Glutamatergic neuron (in vitro differentiated cells): ENCODE measurements around the gene USP20. TPM values are rescaled to one million over a fixed set of nuclear protein-coding genes. Genes with fewer than 3 reads are reported as not detected.
"Not testable (repeated sequence)": the region's sequence is repeated elsewhere in the genome, so short reads cannot be mapped to it uniquely, and the experiment has no call there.

Experiments used
- DNase-seq: peaks from one replicate; pipeline ENCODE4 v3.0.0; 2022
- H3K27ac Mint-ChIP-seq: one replicate; pipeline ENCODE4 v1.8.0; 2020; ENCODE audit warnings: mild to moderate bottlenecking, mixed read lengths, inconsistent platforms; ENCODE audit not compliant: unreplicated experiment
- H3K27me3 Mint-ChIP-seq: one replicate; pipeline ENCODE4 v1.8.0; 2020; ENCODE audit warnings: mild to moderate bottlenecking, moderate library complexity, mixed read lengths, inconsistent platforms; ENCODE audit not compliant: unreplicated experiment
- H3K36me3 Mint-ChIP-seq: one replicate; pipeline ENCODE4 v1.8.0; 2020; ENCODE audit warnings: mild to moderate bottlenecking, mixed read lengths, inconsistent platforms; ENCODE audit not compliant: unreplicated experiment
- H3K4me1 Mint-ChIP-seq: one replicate; pipeline ENCODE4 v1.8.0; 2020; ENCODE audit warnings: mild to moderate bottlenecking, low read depth, mixed read lengths, inconsistent platforms; ENCODE audit not compliant: unreplicated experiment
- H3K4me3 Mint-ChIP-seq: one replicate; pipeline ENCODE4 v1.8.0; 2020; ENCODE audit warnings: mild to moderate bottlenecking, mixed read lengths, inconsistent platforms; ENCODE audit not compliant: unreplicated experiment
- H3K9me3 Mint-ChIP-seq: one replicate; pipeline ENCODE4 v1.8.0; 2020; ENCODE audit warnings: mild to moderate bottlenecking, moderate library complexity, mixed read lengths, inconsistent platforms; ENCODE audit not compliant: unreplicated experiment
- total RNA-seq: library from RNA; stranded (reverse); fragmentation: NEBNext Ultra II Directional; extraction: Animal tissue kit (Norgen Biotek cat#: 25700); gene quantifications from one replicate; pipeline ENCODE4 v1.2.1, GENCODE V29; 2021; ENCODE audit not compliant: unreplicated experiment
- TF ChIP-seq, protein P1 (sequence below): fragments of 200-600 bp; sonication (generic); IDR thresholded peaks from one replicate; pipeline ENCODE4 v1.5.0; 2021; ENCODE audit not compliant: partially characterized antibody, unreplicated experiment

Gene USP20
- total RNA-seq, 1 donor from 2014 or later: 93.5 TPM

DNA sequence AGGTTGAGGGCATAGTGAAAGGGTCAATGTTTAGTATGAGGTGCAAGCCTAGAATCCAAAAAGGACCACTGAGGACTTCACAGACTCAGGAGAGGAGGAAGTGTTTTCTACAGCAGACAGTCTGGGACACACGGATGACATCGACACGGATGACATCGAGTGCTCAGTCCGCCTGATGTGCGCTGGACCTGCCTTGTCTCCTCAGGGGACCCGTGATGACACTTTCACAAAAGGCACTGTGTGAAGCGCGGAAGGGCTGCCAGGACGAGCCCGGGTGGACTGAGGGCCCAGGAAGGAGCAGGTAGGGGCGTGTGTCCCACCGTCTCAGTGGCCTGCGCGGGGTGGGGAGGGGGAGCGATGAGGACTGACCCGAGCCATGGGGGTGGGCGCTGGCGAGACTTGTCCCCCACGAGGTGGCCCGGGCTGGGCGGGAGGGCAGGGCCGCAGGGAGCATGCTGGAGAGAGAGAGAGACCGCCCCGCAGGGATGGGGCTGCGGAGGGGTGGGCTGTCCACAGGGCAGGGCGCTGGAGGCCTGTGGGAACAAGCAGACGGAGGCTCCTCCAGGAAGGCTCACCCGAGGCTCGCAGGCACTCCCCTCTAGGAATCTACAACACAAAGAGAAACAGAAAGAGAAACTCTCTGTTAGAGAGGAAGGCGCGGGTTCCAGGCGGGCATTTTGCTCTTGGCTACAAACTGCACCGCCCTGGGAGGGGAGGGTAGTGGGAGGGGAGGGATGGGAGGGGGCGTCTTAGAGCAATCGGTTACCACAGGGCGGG is 54.9 kb downstream of the USP20 start:
- Mint-ChIP-seq H3K9me3 (peaks cover 4% of the 10 kb centered on the region), H3K4me3 (peak overlapping the region; percentile 14), H3K27ac (peak overlapping the region; percentile 59), H3K4me1 (peaks cover 30% of the 10 kb centered on the region), H3K36me3 (peaks cover 9% of the 10 kb centered on the region), H3K27me3 (peaks cover 5% of the 10 kb centered on the region)
- peak; percentile 51 for DNase-seq
- TF ChIP-seq, protein P1, sequence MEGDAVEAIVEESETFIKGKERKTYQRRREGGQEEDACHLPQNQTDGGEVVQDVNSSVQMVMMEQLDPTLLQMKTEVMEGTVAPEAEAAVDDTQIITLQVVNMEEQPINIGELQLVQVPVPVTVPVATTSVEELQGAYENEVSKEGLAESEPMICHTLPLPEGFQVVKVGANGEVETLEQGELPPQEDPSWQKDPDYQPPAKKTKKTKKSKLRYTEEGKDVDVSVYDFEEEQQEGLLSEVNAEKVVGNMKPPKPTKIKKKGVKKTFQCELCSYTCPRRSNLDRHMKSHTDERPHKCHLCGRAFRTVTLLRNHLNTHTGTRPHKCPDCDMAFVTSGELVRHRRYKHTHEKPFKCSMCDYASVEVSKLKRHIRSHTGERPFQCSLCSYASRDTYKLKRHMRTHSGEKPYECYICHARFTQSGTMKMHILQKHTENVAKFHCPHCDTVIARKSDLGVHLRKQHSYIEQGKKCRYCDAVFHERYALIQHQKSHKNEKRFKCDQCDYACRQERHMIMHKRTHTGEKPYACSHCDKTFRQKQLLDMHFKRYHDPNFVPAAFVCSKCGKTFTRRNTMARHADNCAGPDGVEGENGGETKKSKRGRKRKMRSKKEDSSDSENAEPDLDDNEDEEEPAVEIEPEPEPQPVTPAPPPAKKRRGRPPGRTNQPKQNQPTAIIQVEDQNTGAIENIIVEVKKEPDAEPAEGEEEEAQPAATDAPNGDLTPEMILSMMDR: no peak

DNA sequence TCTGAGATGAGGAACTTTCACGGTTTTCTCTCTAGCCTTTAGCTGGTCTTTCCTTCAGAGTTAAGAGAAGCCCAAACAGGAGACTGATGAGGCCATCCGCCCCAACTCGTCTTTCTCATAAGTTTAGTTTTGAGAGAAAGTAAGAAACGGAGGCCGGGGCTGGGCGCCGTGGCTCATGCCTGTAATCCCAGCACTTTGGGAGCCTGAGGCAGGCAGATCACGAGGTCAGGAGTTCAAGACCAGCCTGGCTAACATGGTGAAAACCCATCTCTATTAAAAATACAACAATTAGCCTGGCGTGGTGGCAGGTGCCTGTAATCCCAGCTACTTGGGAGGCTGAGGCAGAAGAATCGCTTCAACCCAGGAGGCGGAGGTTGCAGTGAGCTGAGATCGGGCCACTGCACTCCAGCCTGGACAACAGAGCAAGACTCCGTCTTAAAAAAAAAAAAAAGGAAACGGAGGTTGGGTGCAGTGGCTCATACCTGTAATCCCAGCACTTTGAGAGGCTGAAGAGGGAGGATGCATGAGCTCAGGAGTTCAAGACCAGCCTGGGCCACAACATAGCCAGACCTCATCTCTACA is 55.6 kb downstream of the USP20 start:
- H3K9me3 Mint-ChIP-seq, H3K27me3 Mint-ChIP-seq, H3K36me3 Mint-ChIP-seq, DNase-seq, H3K27ac Mint-ChIP-seq, H3K4me3 Mint-ChIP-seq: not testable (repeated sequence)
- H3K4me1 Mint-ChIP-seq: peaks cover 28% of the 10 kb centered on the region

DNA sequence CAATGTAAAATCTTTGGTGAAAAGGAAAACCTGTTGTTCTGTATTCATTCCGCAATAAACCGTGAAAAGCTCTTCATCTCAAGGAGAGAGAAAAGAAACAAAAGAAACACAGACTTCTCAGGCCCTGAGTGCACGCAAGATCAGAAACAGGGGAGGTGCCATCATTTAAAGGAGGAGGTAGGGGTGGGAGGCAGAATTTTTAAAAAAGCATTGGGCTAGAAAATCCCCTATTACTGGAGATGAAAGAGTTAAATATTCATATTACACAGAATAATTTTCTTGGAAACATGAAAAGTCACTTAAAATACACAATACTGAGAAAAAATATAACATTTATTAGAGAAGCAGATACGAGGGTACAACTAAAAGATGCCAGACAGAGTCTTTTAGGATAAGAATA is 56.3 kb downstream of the USP20 start:
- no peak overlapping the region for H3K4me3 Mint-ChIP-seq
- TF ChIP-seq, protein P1: no peak
- H3K4me1 Mint-ChIP-seq: peaks cover 25% of the 10 kb centered on the region
- no peak overlapping the region for H3K27ac Mint-ChIP-seq
- peaks cover 9% of the 10 kb centered on the region for H3K36me3 Mint-ChIP-seq
- peaks cover 4% of the 10 kb centered on the region for H3K9me3 Mint-ChIP-seq
- H3K27me3 Mint-ChIP-seq: peaks cover 5% of the 10 kb centered on the region
- DNase-seq: no peak

DNA sequence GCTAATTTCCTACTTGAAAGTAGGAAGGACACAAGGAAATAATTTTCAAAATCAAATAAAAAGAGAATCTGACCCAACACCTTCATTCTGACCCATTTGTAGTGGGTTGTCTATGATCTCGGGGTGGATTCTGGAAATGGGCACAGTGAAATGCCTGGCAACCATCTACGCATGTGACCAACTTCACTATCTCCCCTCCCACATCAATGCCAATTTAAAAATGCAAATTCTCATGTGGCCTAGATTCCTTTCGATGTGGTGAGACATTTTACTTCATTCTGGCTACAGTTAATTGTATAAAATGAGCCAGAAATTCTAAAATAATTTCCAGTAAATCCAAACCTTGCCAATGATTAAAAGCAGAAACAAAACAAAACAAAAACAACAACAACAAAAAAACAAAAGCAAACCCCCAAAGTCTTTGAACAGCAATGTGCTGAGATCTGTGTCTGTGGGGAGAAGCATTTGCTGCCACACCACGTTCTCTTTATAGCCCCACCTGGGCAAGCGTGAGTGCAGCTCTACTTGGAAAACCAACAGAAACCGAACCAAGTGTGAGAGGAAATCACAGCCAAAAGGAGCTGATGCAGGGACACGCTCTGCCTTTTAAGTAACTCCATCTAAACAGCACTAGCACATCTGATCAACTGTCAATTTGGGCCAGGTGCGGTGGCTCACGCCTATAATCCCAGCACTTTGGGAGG is 59.0 kb downstream of the USP20 start:
- Mint-ChIP-seq H3K27me3 (peaks cover 2% of the 10 kb centered on the region), H3K4me3 (no peak overlapping the region), H3K9me3 (no peaks in the 10 kb centered on the region), H3K4me1 (peaks cover 10% of the 10 kb centered on the region), H3K27ac (no peak overlapping the region), H3K36me3 (peaks cover 4% of the 10 kb centered on the region)
- TF ChIP-seq, protein P1: no peak
- no peak for DNase-seq

DNA sequence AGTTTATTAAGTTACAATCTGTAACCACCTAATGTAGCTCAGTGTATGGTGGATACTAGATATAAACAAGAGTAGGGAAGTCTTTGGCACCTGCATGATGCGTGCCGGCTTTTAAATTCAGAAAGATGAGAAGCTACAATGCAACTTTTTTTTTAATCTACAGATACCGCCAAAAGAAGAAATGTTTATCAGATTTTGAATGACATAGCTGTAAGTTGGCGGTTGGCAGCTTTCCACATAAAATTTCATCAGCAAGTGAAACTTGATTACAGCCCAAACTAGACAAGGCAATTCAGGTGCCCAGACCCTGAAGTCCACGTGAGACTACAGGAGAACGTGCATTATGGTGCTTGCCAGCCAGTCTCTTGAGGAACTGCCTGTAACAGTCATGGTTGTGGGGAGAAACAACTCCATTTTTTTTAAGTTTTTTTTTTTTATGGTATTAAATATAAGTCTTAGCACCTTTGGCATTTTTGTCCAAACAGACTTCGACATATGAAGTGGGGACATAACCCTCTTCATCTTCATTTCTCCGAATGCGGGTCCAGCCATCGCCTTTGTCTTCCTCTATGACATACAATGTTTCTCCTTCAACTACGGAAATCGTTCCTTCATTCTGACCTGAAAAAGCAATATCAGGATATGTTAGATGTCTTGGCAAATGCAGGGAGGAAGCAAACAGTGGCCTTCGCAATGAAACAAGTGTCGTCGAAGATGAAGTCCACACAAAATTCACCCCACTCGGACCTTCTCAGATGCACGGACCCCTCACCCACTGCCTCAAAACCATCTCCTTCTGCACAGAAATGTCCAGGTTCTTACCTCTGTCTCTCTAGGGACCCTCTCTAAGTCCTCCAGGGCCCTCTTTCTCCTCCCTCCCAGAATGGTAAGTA is 60.4 kb downstream of the USP20 start:
- TF ChIP-seq, protein P1: no peak
- H3K36me3 Mint-ChIP-seq: no peaks in the 10 kb centered on the region
- no peak overlapping the region for H3K4me3 Mint-ChIP-seq
- peaks cover 2% of the 10 kb centered on the region for H3K27me3 Mint-ChIP-seq
- H3K9me3 Mint-ChIP-seq: no peaks in the 10 kb centered on the region
- H3K27ac Mint-ChIP-seq: no peak overlapping the region
- DNase-seq: no peak
- H3K4me1 Mint-ChIP-seq: peaks cover 11% of the 10 kb centered on the region
